NK-92 (cell line): ENCODE measurements around the gene OR6M1.

Experiments used
- DNase-seq: peaks from one replicate; lab custom pipeline; 2025; ENCODE audit not compliant: unreplicated experiment; lab: John Stamatoyannopoulos, UW

Gene OR6M1

GRCh38 chr11:123775715-123776549 lies 30.2 kb downstream of the OR6M1 start:
- DNase-seq = no peak

- no peak for DNase-seq
These were observed 30.9 kb downstream of the OR6M1 start for GRCh38 chr11:123775289-123775688.

- DNase-seq = no peak
These were observed 32.2 kb downstream of the OR6M1 start for GRCh38 chr11:123773959-123774358.

GRCh38 chr11:123773026-123773425 lies 33.1 kb downstream of the OR6M1 start:
- DNase-seq = no peak

- no peak for DNase-seq
These were observed 34.5 kb downstream of the OR6M1 start for GRCh38 chr11:123771664-123772063.

- DNase-seq = no peak
These were observed 35.4 kb downstream of the OR6M1 start for GRCh38 chr11:123770712-123771111.

GRCh38 chr11:123765601-123766000 lies 40.5 kb downstream of the OR6M1 start:
- DNase-seq = no peak

- no peak for DNase-seq
These were observed 43.7 kb downstream of the OR6M1 start for GRCh38 chr11:123762422-123762821.

GRCh38 chr11:123760894-123761293 lies 45.3 kb downstream of the OR6M1 start:
- no peak for DNase-seq

GRCh38 chr11:123757976-123758375 lies 48.2 kb downstream of the OR6M1 start:
- DNase-seq = no peak

GRCh38 chr11:123755813-123756212 lies 50.3 kb downstream of the OR6M1 start:
- no peak for DNase-seq
